Right cardiac atrium (tissue), 5 donors: ENCODE measurements around the gene LRRC9. TPM values are rescaled to one million over a fixed set of nuclear protein-coding genes. Genes with fewer than 3 reads are reported as not detected.
"Not testable (repeated sequence)": the region's sequence is repeated elsewhere in the genome, so short reads cannot be mapped to it uniquely, and the experiment has no call there.

Source experiments
- ATAC-seq, 2 donors: fragments of 200-7000 bp; cut with Tn5 transposase; one replicate each; pipeline versions ENCODE4 v1.8.0 to v1.9.1; 2020; ENCODE audit warnings: moderate library complexity in 2 of 2, mild to moderate bottlenecking in 1 of 2
- DNase-seq, 3 donors: peaks; one replicate each; pipeline ENCODE4 v3.0.0-alpha.2; 2020
- H3K27ac ChIP-seq: one replicate; pipeline ENCODE4 v1.5.1; 2013; ENCODE audit warnings: mild to moderate bottlenecking, low read length, control low read depth, moderate library complexity
- H3K27me3 ChIP-seq: one replicate; pipeline ENCODE4 v1.6.1; 2013; ENCODE audit not compliant: control insufficient read depth, insufficient read depth
- H3K4me1 ChIP-seq: one replicate; pipeline ENCODE4 v1.6.1; 2013; ENCODE audit warnings: low read length; ENCODE audit not compliant: control insufficient read depth, insufficient read depth
- H3K4me3 ChIP-seq: one replicate; pipeline ENCODE4 v1.5.1; 2013; ENCODE audit warnings: low read length, control low read depth
- H3K9me3 ChIP-seq: one replicate; pipeline ENCODE4 v1.6.1; 2013; ENCODE audit warnings: low read length; ENCODE audit not compliant: control insufficient read depth
- WGBS: extraction: QIAGEN DNeasy Blood & Tissue Kit; methylation state at CpG from one replicate; pipeline ENCODE4 v1.1.7; 2013; 5-methylcytosine and 5-hydroxymethylcytosine counted together
- intact Hi-C, 4 donors: fragments of 100-400 bp; cut with DNase I; formaldehyde crosslinking; loops; one replicate each; pipeline versions ENCODE4 v1.11.0 to v1.14.0; 2022 to 2023
- polyA plus RNA-seq: library from polyadenylated mRNA; stranded (reverse); fragments of 200-250 nt; gene quantifications from one replicate; pipeline ENCODE4 v1.2.3, GENCODE V29; 2013
- total RNA-seq, 4 donors: library from RNA; stranded (reverse); fragmentation: NEBNext Ultra II Directional; extraction: Animal tissue kit (Norgen Biotek cat#: 25700); gene quantifications; one replicate each; pipeline ENCODE4 v1.2.1, GENCODE V29; 2021
- donor health status: healthy with polysubstance abuse.
- donor health status: DM: no; HTN: yes; CAD: no.
- donor health status: DM: no; HTN: no; CAD: no.
- donor health status: DM: no; HTN: yes; CAD: no; lungs with severe emphysema.
- donor health status: DM: yes; HTN: yes; CAD: no.

Gene LRRC9
- total and polyA plus RNA-seq, 5 donors, result 0.07 to 0.18 TPM; not detected in 3

GRCh38 chr14:60093080-60093479 lies 173.1 kb downstream of the LRRC9 start:
- H3K9me3 ChIP-seq, result no peaks in the 10 kb centered on the region
- H3K4me1 ChIP-seq, result peaks cover 9% of the 10 kb centered on the region
- intact Hi-C loops, result loop anchor here in 2 of 4 donors (10.0 kb wide), 1 partner anchor 72 kb away; the partner anchor contains the start of gene DHRS7 (in 2 of the 2)
- H3K4me3 ChIP-seq, result peak overlapping the region; percentile 85
- 12% methylated on average over 3 of the region's 3 CpGs for WGBS
- no peak for ATAC-seq
- H3K27ac ChIP-seq, result peak overlapping the region; percentile 68
- no peak for DNase-seq
- H3K27me3 ChIP-seq, result no peaks in the 10 kb centered on the region

GRCh38 chr14:60093606-60094005 lies 173.7 kb downstream of the LRRC9 start:
- DNase-seq (no peak), ATAC-seq (no peak)
- H3K4me1 ChIP-seq, result peaks cover 9% of the 10 kb centered on the region
- H3K9me3 ChIP-seq, result no peaks in the 10 kb centered on the region
- no peak overlapping the region for H3K27ac ChIP-seq
- peak overlapping the region; percentile 85 for H3K4me3 ChIP-seq
- no peaks in the 10 kb centered on the region for H3K27me3 ChIP-seq
- intact Hi-C loops, result loop anchor here in 2 of 4 donors (10.0 kb wide), 1 partner anchor 71 kb away; the partner anchor contains the start of gene DHRS7 (in 2 of the 2)

- intact Hi-C loops, result loop anchor here in 2 of 4 donors (10.0 kb wide), 1 partner anchor 70 kb away; the partner anchor contains the start of gene DHRS7 (in 2 of the 2)
- ATAC-seq (no peak), DNase-seq (no peak)
- no peaks in the 10 kb centered on the region for H3K9me3 ChIP-seq
- H3K27ac ChIP-seq, result peak overlapping the region; percentile 33
- H3K4me1 ChIP-seq, result peaks cover 9% of the 10 kb centered on the region
- H3K4me3 ChIP-seq, result peak overlapping the region; percentile 4
- no peaks in the 10 kb centered on the region for H3K27me3 ChIP-seq
- WGBS, result 43% methylated on average over 5 of the region's 5 CpGs
Observed at GRCh38 chr14:60094306-60094897, 174.5 kb downstream of the LRRC9 start.

GRCh38 chr14:60095231-60095630 lies 175.3 kb downstream of the LRRC9 start:
- Histone ChIP-seq H3K4me1 (peaks cover 9% of the 10 kb centered on the region), H3K27ac (no peak overlapping the region), H3K9me3 (no peaks in the 10 kb centered on the region), H3K27me3 (no peaks in the 10 kb centered on the region), H3K4me3 (no peak overlapping the region)
- intact Hi-C loops, result loop anchor here in 2 of 4 donors (10.0 kb wide), 1 partner anchor 70 kb away; the partner anchor contains the start of gene DHRS7 (in 2 of the 2)
- DNase-seq, result no peak
- no peak for ATAC-seq

- no peak for ATAC-seq
- no peak for DNase-seq
- intact Hi-C loops, result loop anchor here in 2 of 4 donors (10.0 kb wide), 1 partner anchor 69 kb away; the partner anchor contains the start of gene DHRS7 (in 2 of the 2)
- 48% methylated on average over 3 of the region's 3 CpGs for WGBS
- H3K27ac ChIP-seq, result no peak overlapping the region
- H3K9me3 ChIP-seq, result no peaks in the 10 kb centered on the region
- H3K4me1 ChIP-seq, result peaks cover 9% of the 10 kb centered on the region
- no peak overlapping the region for H3K4me3 ChIP-seq
- no peaks in the 10 kb centered on the region for H3K27me3 ChIP-seq
Observed at GRCh38 chr14:60095781-60096450, 176.0 kb downstream of the LRRC9 start.

- Histone ChIP-seq H3K9me3 (no peaks in the 10 kb centered on the region), H3K4me1 (peaks cover 9% of the 10 kb centered on the region), H3K27ac (no peak overlapping the region), H3K4me3 (no peak overlapping the region), H3K27me3 (no peaks in the 10 kb centered on the region)
- no peak for ATAC-seq
- intact Hi-C loops, result loop anchor here in 2 of 4 donors (10.0 kb wide), 1 partner anchor 67 kb away; the partner anchor contains the start of gene DHRS7 (in 2 of the 2)
- no peak for DNase-seq
- 86% methylated on average over 6 of the region's 6 CpGs for WGBS
Observed at GRCh38 chr14:60097974-60098373, 178.0 kb downstream of the LRRC9 start.

- 96% methylated on average over 7 of the region's 7 CpGs for WGBS
- intact Hi-C loops, result loop anchor here in 2 of 4 donors (10.0 kb wide), 1 partner anchor 65 kb away; the partner anchor contains the start of gene DHRS7 (in 2 of the 2)
Observed at GRCh38 chr14:60099855-60100254, 179.9 kb downstream of the LRRC9 start.

GRCh38 chr14:60101786-60102185 lies 181.8 kb downstream of the LRRC9 start:
- Histone ChIP-seq H3K27ac (no peak overlapping the region), H3K4me3 (no peak overlapping the region), H3K9me3 (no peaks in the 10 kb centered on the region), H3K27me3 (no peaks in the 10 kb centered on the region), H3K4me1 (peaks cover 3% of the 10 kb centered on the region)
- ATAC-seq, result no peak
- 77% methylated on average over 1 of the region's 1 CpG for WGBS
- intact Hi-C loops, result no loop called here
- no peak for DNase-seq

More at GRCh38 chr14:60099855-60100254, 179.9 kb downstream of the LRRC9 start:
- DNase-seq, H3K27me3 ChIP-seq, ATAC-seq, H3K9me3 ChIP-seq, H3K4me3 ChIP-seq, H3K27ac ChIP-seq, H3K4me1 ChIP-seq: not testable (repeated sequence)

GRCh38 chr14:60102389-60102788 lies 182.4 kb downstream of the LRRC9 start:
- intact Hi-C loops, result no loop called here
- peaks cover 3% of the 10 kb centered on the region for H3K4me1 ChIP-seq
- ATAC-seq, result no peak

GRCh38 chr14:60106339-60106738 lies 186.4 kb downstream of the LRRC9 start:
- ATAC-seq, result peak in 1 of 2 donors; percentile 63
- WGBS, result 44% methylated on average over 2 of the region's 2 CpGs
- no peak for DNase-seq
- H3K4me1 ChIP-seq, result peaks cover 3% of the 10 kb centered on the region
- H3K27me3 ChIP-seq, result no peaks in the 10 kb centered on the region
- intact Hi-C loops, result no loop called here
- no peaks in the 10 kb centered on the region for H3K9me3 ChIP-seq
- no peak overlapping the region for H3K4me3 ChIP-seq
- no peak overlapping the region for H3K27ac ChIP-seq

More at GRCh38 chr14:60102389-60102788, 182.4 kb downstream of the LRRC9 start:
- no peak for DNase-seq
- 24% methylated on average over 2 of the region's 2 CpGs for WGBS
- no peak overlapping the region for H3K4me3 ChIP-seq
- H3K27me3 ChIP-seq, result no peaks in the 10 kb centered on the region
- H3K9me3 ChIP-seq, result no peaks in the 10 kb centered on the region
- H3K27ac ChIP-seq, result no peak overlapping the region

- H3K27me3 ChIP-seq, result no peaks in the 10 kb centered on the region
- 83% methylated on average over 4 of the region's 4 CpGs for WGBS
- intact Hi-C loops, result no loop called here
- H3K4me3 ChIP-seq, result no peak overlapping the region
- H3K9me3 ChIP-seq, result no peaks in the 10 kb centered on the region
- no peak for DNase-seq
- H3K4me1 ChIP-seq, result peaks cover 3% of the 10 kb centered on the region
- ATAC-seq, result no peak
- H3K27ac ChIP-seq, result no peak overlapping the region
Observed at GRCh38 chr14:60107477-60107876, 187.5 kb downstream of the LRRC9 start.
